Stomach (tissue), 9 donors: ENCODE data around the gene TGFBR2. TPM values are rescaled to one million over a fixed set of nuclear protein-coding genes. Genes with fewer than 3 reads are reported as not detected.

Experiments used
- DNase-seq, 2 donors: peaks; one replicate each; pipeline versions ENCODE4 v3.0.0 to v3.0.0-alpha.2; 2013 to 2019
- H3K27ac ChIP-seq, 5 donors: fragments of 200-600 bp in 4 of 5; sonication (generic) in 4 of 5; one replicate each; pipeline ENCODE4 v1.5.1; 2013 to 2019; ENCODE audit warnings: mild to moderate bottlenecking in 1 of 5, moderate library complexity in 1 of 5
- H3K27me3 ChIP-seq, 3 donors: fragments of 200-600 bp; sonication (generic); one replicate each; pipeline ENCODE4 v1.5.1; 2017 to 2019; ENCODE audit warnings: mixed run types in 1 of 3
- H3K36me3 ChIP-seq, 4 donors: fragments of 200-600 bp; sonication (generic); 1 replicate in 3 of 4; 2 replicates in 1 of 4; pipeline ENCODE4 v1.5.1; 2016 to 2019
- H3K4me1 ChIP-seq, 4 donors: fragments of 200-600 bp; sonication (generic); one replicate each; pipeline ENCODE4 v1.5.1; 2016 to 2019
- H3K4me3 ChIP-seq, 4 donors: fragments of 200-600 bp; sonication (generic) in 3 of 4; one replicate each; pipeline ENCODE4 v1.5.1; 2016 to 2019; ENCODE audit warnings: mild to moderate bottlenecking in 1 of 4
- H3K9me3 ChIP-seq, 4 donors: fragments of 200-600 bp; sonication (generic); one replicate each; pipeline ENCODE4 v1.5.1; 2016 to 2019
- CTCF ChIP-seq, 7 experiments: fragments of 450-650 bp in 4 of 7; fragments of 200-600 bp in 3 of 7; sonication (generic) in 3 of 7; IDR thresholded peaks; one replicate each; pipeline ENCODE4 v1.5.1; 2016 to 2019; ENCODE audit warnings: antibody characterized with exemption in 7 of 7, control low read depth in 2 of 7, mild to moderate bottlenecking in 1 of 7
- EP300 ChIP-seq: sonication (generic); formaldehyde crosslinking; IDR thresholded peaks from one replicate; pipeline ENCODE4 v1.6.1; 2017; ENCODE audit warnings: antibody characterized with exemption
- POLR2A ChIP-seq, 4 donors: fragments of 450-650 bp; IDR thresholded peaks; one replicate each; pipeline ENCODE4 v1.6.1; 2016; ENCODE audit warnings: antibody characterized with exemption in 4 of 4, control low read depth in 2 of 4, mild to moderate bottlenecking in 1 of 4, moderate library complexity in 1 of 4
- POLR2AphosphoS5 ChIP-seq, 3 donors: sonication (generic); formaldehyde crosslinking; IDR thresholded peaks; one replicate each; pipeline ENCODE4 v1.6.1; 2016; ENCODE audit warnings: antibody characterized with exemption in 3 of 3
- WGBS, 5 donors: extraction: QIAGEN DNeasy Blood & Tissue Kit in 3 of 5; methylation state at CpG; one replicate each; pipeline versions ENCODE4 v1.1.5 to v1.1.7; 2013 to 2018; 5-methylcytosine and 5-hydroxymethylcytosine counted together
- intact Hi-C: fragments of 100-400 bp; cut with DNase I; formaldehyde crosslinking; loops from one replicate; pipeline ENCODE4 v1.15.1; 2023; ENCODE audit warnings: low total_unique reads
- polyA plus RNA-seq, 3 donors: library from polyadenylated mRNA; stranded (reverse); fragments of 200-250 nt; gene quantifications; one replicate each; pipeline ENCODE4 v1.2.3, GENCODE V29; 2013
- total RNA-seq, 5 donors: library from RNA; depleted of rRNA; stranded (reverse); fragments of >200 nt; gene quantifications; one replicate each; pipeline versions ENCODE4 v1.1.0 to v1.2.3, GENCODE V29; 2014 to 2016
- donor health status: healthy with polysubstance abuse.
- donor health status: Bipolar disorder and iron deficiency.
- donor health status: healthy.

Gene TGFBR2
- total and polyA plus RNA-seq, 8 donors: 13.7 to 115 (median 66.3) TPM

GRCh38 chr3:30675006-30675405 lies 68.6 kb downstream of the TGFBR2 start:
- Histone ChIP-seq H3K4me3 (no peak overlapping the region), H3K27ac (no peak overlapping the region), H3K27me3 (no peaks in the 10 kb centered on the region), H3K36me3 (peaks cover 64 to 99% (median 98%) of the 10 kb centered on the region in 4 donors), H3K4me1 (peaks cover 8 to 60% (median 35%) of the 10 kb centered on the region in 4 donors), H3K9me3 (no peaks in the 10 kb centered on the region)
- WGBS, 5 donors: 97 to 100% (median 98%) methylated on average over 2 of the region's 2 CpGs
- TF ChIP-seq EP300 (no peak), CTCF (IDR thresholded peaks at IDR 0.05) (no peak), POLR2A (IDR thresholded peaks at IDR 0.05) (no peak), POLR2AphosphoS5 (IDR thresholded peaks at IDR 0.05) (no peak)
- no peak for DNase-seq
- intact Hi-C loops: no loop called here

GRCh38 chr3:30675774-30676173 lies 69.4 kb downstream of the TGFBR2 start:
- DNase-seq: no peak
- Histone ChIP-seq H3K9me3 (no peaks in the 10 kb centered on the region), H3K4me3 (no peak overlapping the region), H3K4me1 (peaks cover 10 to 67% (median 39%) of the 10 kb centered on the region in 4 donors), H3K36me3 (peaks cover 64 to 98% (median 93%) of the 10 kb centered on the region in 4 donors), H3K27me3 (no peaks in the 10 kb centered on the region), H3K27ac (no peak overlapping the region)
- 83 to 92% (median 86%) methylated on average over 5 of the region's 5 CpGs for WGBS, 5 donors
- TF ChIP-seq EP300 (no peak), POLR2AphosphoS5 (IDR thresholded peaks at IDR 0.05) (no peak), POLR2A (IDR thresholded peaks at IDR 0.05) (no peak), CTCF (IDR thresholded peaks at IDR 0.05) (no peak)
- intact Hi-C loops: no loop called here

- TF ChIP-seq CTCF (IDR thresholded peaks at IDR 0.05): no peak
- TF ChIP-seq POLR2A (IDR thresholded peaks at IDR 0.05): no peak
- TF ChIP-seq EP300: no peak
- no peak for TF ChIP-seq POLR2AphosphoS5 (IDR thresholded peaks at IDR 0.05)
- Histone ChIP-seq H3K27me3 (no peaks in the 10 kb centered on the region), H3K4me3 (no peak overlapping the region), H3K4me1 (peaks cover 19 to 76% (median 48%) of the 10 kb centered on the region in 4 donors), H3K27ac (peak overlapping the region in 1 of 5 donors; percentile 4), H3K36me3 (peaks cover 61 to 98% (median 85%) of the 10 kb centered on the region in 4 donors), H3K9me3 (no peaks in the 10 kb centered on the region)
- intact Hi-C loops: no loop called here
- WGBS, 5 donors: 74 to 87% (median 83%) methylated on average over 4 of the region's 4 CpGs
- DNase-seq: no peak
Observed at GRCh38 chr3:30676424-30677346, 70.3 kb downstream of the TGFBR2 start.

- peaks cover 55 to 96% (median 79%) of the 10 kb centered on the region in 4 donors for H3K36me3 ChIP-seq
- DNase-seq: no peak
- H3K4me3 ChIP-seq: no peak overlapping the region
- peaks cover 25 to 76% (median 52%) of the 10 kb centered on the region in 4 donors for H3K4me1 ChIP-seq
- TF ChIP-seq CTCF (IDR thresholded peaks at IDR 0.05): no peak
- TF ChIP-seq EP300: no peak
- no peak for TF ChIP-seq POLR2AphosphoS5 (IDR thresholded peaks at IDR 0.05)
- TF ChIP-seq POLR2A (IDR thresholded peaks at IDR 0.05): no peak
- no peak overlapping the region for H3K27ac ChIP-seq
- H3K27me3 ChIP-seq: no peaks in the 10 kb centered on the region
- no peaks in the 10 kb centered on the region for H3K9me3 ChIP-seq
- intact Hi-C loops: no loop called here
- 78 to 88% (median 83%) methylated on average over 8 of the region's 8 CpGs for WGBS, 5 donors
Observed at GRCh38 chr3:30677347-30677685, 70.9 kb downstream of the TGFBR2 start.
